ENCODE data around the gene BICRA. TPM values are rescaled to one million over a fixed set of nuclear protein-coding genes. Genes with fewer than 3 reads are reported as not detected.

Gene BICRA
- total and polyA plus RNA-seq, 9 of the 15 experiments (the other 6 are each of a cell fraction or from before 2014, with no cell fraction given): 0.01 to 8.8 (median 1.2) TPM

- TF ChIP-seq, protein P1, sequence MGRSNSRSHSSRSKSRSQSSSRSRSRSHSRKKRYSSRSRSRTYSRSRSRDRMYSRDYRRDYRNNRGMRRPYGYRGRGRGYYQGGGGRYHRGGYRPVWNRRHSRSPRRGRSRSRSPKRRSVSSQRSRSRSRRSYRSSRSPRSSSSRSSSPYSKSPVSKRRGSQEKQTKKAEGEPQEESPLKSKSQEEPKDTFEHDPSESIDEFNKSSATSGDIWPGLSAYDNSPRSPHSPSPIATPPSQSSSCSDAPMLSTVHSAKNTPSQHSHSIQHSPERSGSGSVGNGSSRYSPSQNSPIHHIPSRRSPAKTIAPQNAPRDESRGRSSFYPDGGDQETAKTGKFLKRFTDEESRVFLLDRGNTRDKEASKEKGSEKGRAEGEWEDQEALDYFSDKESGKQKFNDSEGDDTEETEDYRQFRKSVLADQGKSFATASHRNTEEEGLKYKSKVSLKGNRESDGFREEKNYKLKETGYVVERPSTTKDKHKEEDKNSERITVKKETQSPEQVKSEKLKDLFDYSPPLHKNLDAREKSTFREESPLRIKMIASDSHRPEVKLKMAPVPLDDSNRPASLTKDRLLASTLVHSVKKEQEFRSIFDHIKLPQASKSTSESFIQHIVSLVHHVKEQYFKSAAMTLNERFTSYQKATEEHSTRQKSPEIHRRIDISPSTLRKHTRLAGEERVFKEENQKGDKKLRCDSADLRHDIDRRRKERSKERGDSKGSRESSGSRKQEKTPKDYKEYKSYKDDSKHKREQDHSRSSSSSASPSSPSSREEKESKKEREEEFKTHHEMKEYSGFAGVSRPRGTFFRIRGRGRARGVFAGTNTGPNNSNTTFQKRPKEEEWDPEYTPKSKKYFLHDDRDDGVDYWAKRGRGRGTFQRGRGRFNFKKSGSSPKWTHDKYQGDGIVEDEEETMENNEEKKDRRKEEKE (IDR thresholded peaks at IDR 0.05; ENCODE audit: borderline replicate concordance in 1 of 2, control insufficient read depth in 1 of 2, low read depth in 2 of 2, low read length in 1 of 2): no peak
- TF ChIP-seq HMG20A (CRISPR knock-in tag; conservative IDR thresholded peaks at IDR 0.05) (no peak), ZNF644 (tag; IDR thresholded peaks at IDR 0.05; ENCODE audit: low read depth) (peak; percentile 98), ZFP1 (CRISPR knock-in tag; IDR thresholded peaks at IDR 0.05) (no peak), SMAD3 (CRISPR knock-in tag; conservative IDR thresholded peaks at IDR 0.05) (peak; percentile 12; the same call in 1 of the 2 replicates), CBX5 (IDR thresholded peaks at IDR 0.05; ENCODE audit: borderline replicate concordance, low read depth) (no peak), TAF1 (IDR thresholded peaks at IDR 0.05; ENCODE audit: control insufficient read depth, extremely low read depth, insufficient read depth, low read length, severe bottlenecking) (peak; percentile 94), ELF2 (CRISPR knock-in tag; IDR thresholded peaks at IDR 0.05) (peak; percentile 28; the same call in 1 of the 2 replicates), ZNF717 (CRISPR knock-in tag; IDR thresholded peaks at IDR 0.05) (no peak), NFIC (IDR thresholded peaks at IDR 0.05) (peak; percentile 54), SIN3B (IDR thresholded peaks at IDR 0.05; ENCODE audit: low read depth) (peak; percentile 93), TRIM25 (IDR thresholded peaks at IDR 0.05; ENCODE audit: borderline replicate concordance) (no peak), NFRKB (IDR thresholded peaks at IDR 0.05; ENCODE audit: low read depth) (peak; percentile 97), FOXK1 (CRISPR knock-in tag; IDR thresholded peaks at IDR 0.05; ENCODE audit: borderline replicate concordance) (no peak), GABPB1 (CRISPR knock-in tag; IDR thresholded peaks at IDR 0.05) (peak; percentile 98), ZNF639 (CRISPR knock-in tag; conservative IDR thresholded peaks at IDR 0.05 in 1 of 2, IDR thresholded peaks at IDR 0.05 in 1 of 2) (peak in 1 of 2 experiments; percentile 92; a peak in 2 of 4 replicates)
- TF ChIP-seq, protein P2, sequence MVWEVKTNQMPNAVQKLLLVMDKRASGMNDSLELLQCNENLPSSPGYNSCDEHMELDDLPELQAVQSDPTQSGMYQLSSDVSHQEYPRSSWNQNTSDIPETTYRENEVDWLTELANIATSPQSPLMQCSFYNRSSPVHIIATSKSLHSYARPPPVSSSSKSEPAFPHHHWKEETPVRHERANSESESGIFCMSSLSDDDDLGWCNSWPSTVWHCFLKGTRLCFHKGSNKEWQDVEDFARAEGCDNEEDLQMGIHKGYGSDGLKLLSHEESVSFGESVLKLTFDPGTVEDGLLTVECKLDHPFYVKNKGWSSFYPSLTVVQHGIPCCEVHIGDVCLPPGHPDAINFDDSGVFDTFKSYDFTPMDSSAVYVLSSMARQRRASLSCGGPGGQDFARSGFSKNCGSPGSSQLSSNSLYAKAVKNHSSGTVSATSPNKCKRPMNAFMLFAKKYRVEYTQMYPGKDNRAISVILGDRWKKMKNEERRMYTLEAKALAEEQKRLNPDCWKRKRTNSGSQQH (CRISPR knock-in tag; IDR thresholded peaks at IDR 0.05): no peak
- TF ChIP-seq, protein P3, sequence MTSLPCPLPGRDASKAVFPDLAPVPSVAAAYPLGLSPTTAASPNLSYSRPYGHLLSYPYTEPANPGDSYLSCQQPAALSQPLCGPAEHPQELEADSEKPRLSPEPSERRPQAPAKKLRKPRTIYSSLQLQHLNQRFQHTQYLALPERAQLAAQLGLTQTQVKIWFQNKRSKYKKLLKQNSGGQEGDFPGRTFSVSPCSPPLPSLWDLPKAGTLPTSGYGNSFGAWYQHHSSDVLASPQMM (CRISPR knock-in tag; IDR thresholded peaks at IDR 0.05): no peak
These were observed 136.3 kb downstream of the BICRA start, which contains the start of gene NOP53 (continued) for GRCh38 chr19:47745010-47745901.

Measured in K562 (cell line).